ENCODE measurements around the gene FAM76A. TPM values are rescaled to one million over a fixed set of nuclear protein-coding genes. Genes with fewer than 3 reads are reported as not detected.

FAM76A gene
- total and polyA plus RNA-seq, 9 of the 15 experiments (the other 6 are each of a cell fraction or from before 2014, with no cell fraction given): 9.5 to 14.6 (median 11.4) TPM

DNA sequence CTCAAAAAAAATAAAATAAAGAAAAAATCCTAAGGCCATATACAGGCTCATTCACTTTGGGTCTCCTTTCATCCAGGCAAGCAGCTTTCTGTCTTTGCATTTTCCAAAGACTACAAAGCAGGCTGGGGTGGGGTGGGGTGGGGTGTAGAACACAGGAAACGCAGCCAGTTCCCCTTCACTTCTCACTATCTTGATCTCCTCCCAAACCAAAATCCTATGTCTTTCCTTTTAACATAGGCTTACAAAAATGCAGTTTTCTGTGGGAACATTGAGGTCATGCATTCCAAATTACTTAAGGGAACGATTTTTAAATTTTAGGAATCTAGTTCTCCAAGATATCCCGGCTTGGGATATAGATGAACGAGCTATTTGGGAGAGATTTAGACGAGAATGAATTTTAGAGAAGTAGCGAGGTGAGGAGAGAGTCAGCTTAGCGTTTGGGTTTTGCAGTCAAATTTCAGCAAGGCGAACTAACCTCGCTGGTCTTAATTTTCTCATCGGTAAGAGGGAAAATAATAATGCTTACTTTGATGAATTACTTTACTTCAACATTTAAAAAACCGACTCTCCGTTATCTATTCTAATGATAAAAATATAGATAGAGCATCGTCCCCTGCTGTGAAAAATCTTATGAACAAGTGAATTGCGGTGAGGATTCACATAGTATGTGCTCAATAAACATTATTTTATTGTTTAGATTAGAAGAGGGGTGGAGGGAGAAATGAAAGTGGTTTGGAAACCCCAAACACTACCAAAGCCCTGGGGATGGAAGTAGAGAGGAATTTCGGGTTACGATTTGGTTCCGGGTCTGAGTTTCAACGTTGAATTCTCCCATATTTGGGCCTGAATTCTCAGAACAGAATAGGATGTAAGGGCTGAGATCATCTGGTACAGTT lies 46.5 kb downstream of the FAM76A start (continued):
- TF ChIP-seq, protein P1, sequence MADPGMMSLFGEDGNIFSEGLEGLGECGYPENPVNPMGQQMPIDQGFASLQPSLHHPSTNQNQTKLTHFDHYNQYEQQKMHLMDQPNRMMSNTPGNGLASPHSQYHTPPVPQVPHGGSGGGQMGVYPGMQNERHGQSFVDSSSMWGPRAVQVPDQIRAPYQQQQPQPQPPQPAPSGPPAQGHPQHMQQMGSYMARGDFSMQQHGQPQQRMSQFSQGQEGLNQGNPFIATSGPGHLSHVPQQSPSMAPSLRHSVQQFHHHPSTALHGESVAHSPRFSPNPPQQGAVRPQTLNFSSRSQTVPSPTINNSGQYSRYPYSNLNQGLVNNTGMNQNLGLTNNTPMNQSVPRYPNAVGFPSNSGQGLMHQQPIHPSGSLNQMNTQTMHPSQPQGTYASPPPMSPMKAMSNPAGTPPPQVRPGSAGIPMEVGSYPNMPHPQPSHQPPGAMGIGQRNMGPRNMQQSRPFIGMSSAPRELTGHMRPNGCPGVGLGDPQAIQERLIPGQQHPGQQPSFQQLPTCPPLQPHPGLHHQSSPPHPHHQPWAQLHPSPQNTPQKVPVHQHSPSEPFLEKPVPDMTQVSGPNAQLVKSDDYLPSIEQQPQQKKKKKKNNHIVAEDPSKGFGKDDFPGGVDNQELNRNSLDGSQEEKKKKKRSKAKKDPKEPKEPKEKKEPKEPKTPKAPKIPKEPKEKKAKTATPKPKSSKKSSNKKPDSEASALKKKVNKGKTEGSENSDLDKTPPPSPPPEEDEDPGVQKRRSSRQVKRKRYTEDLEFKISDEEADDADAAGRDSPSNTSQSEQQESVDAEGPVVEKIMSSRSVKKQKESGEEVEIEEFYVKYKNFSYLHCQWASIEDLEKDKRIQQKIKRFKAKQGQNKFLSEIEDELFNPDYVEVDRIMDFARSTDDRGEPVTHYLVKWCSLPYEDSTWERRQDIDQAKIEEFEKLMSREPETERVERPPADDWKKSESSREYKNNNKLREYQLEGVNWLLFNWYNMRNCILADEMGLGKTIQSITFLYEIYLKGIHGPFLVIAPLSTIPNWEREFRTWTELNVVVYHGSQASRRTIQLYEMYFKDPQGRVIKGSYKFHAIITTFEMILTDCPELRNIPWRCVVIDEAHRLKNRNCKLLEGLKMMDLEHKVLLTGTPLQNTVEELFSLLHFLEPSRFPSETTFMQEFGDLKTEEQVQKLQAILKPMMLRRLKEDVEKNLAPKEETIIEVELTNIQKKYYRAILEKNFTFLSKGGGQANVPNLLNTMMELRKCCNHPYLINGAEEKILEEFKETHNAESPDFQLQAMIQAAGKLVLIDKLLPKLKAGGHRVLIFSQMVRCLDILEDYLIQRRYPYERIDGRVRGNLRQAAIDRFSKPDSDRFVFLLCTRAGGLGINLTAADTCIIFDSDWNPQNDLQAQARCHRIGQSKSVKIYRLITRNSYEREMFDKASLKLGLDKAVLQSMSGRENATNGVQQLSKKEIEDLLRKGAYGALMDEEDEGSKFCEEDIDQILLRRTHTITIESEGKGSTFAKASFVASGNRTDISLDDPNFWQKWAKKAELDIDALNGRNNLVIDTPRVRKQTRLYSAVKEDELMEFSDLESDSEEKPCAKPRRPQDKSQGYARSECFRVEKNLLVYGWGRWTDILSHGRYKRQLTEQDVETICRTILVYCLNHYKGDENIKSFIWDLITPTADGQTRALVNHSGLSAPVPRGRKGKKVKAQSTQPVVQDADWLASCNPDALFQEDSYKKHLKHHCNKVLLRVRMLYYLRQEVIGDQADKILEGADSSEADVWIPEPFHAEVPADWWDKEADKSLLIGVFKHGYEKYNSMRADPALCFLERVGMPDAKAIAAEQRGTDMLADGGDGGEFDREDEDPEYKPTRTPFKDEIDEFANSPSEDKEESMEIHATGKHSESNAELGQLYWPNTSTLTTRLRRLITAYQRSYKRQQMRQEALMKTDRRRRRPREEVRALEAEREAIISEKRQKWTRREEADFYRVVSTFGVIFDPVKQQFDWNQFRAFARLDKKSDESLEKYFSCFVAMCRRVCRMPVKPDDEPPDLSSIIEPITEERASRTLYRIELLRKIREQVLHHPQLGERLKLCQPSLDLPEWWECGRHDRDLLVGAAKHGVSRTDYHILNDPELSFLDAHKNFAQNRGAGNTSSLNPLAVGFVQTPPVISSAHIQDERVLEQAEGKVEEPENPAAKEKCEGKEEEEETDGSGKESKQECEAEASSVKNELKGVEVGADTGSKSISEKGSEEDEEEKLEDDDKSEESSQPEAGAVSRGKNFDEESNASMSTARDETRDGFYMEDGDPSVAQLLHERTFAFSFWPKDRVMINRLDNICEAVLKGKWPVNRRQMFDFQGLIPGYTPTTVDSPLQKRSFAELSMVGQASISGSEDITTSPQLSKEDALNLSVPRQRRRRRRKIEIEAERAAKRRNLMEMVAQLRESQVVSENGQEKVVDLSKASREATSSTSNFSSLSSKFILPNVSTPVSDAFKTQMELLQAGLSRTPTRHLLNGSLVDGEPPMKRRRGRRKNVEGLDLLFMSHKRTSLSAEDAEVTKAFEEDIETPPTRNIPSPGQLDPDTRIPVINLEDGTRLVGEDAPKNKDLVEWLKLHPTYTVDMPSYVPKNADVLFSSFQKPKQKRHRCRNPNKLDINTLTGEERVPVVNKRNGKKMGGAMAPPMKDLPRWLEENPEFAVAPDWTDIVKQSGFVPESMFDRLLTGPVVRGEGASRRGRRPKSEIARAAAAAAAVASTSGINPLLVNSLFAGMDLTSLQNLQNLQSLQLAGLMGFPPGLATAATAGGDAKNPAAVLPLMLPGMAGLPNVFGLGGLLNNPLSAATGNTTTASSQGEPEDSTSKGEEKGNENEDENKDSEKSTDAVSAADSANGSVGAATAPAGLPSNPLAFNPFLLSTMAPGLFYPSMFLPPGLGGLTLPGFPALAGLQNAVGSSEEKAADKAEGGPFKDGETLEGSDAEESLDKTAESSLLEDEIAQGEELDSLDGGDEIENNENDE (IDR thresholded peaks at IDR 0.05; ENCODE audit: low read depth, low read length): no peak

Measured in K562 (cell line).